PC-9 (cell line): ENCODE results near the gene TTF2.

Experiments used
- EZH2 ChIP-seq: fragments of 200-600 bp; sonication (generic); IDR thresholded peaks from 2 replicates; pipeline ENCODE4 v1.8.0; 2017; ENCODE audit warnings: antibody characterized with exemption, low read depth
- TF ChIP-seq, protein P1 (sequence below): fragments of 200-600 bp; sonication (generic); conservative IDR thresholded peaks from 2 replicates; pipeline ENCODE4 v1.6.1; 2017; ENCODE audit warnings: mixed run types, antibody characterized with exemption, mild to moderate bottlenecking, moderate library complexity

DNA sequence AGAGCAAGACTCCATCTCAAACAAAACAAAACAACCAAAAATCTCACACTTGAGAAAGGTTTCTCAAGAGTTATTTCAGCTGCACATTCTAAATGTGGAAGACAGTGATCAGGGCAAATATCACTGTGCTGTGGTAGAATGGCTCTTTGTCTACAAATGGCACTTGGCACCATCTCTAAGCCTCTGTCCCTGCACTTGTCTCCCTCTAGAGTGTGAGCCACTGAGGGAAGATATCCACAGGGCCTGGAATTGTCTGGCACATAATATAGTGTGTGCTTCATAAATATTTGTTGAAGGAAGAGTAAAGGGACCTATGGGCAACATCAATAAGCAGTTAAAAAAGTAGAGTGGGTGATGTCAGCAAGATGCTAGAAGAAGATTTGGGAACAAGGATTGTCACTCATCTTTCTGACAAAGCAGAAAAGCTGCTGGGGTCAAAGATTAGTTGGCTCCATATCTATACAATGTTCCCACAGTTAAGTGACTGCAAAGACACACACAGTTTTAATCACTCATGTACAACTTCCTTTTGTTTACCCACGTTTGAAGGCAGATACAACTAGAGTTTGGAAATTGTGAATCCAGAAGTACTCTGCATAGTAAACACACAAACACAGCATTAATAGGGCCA, 39.5 kb upstream of the TTF2 start:
- TF ChIP-seq, protein P1, sequence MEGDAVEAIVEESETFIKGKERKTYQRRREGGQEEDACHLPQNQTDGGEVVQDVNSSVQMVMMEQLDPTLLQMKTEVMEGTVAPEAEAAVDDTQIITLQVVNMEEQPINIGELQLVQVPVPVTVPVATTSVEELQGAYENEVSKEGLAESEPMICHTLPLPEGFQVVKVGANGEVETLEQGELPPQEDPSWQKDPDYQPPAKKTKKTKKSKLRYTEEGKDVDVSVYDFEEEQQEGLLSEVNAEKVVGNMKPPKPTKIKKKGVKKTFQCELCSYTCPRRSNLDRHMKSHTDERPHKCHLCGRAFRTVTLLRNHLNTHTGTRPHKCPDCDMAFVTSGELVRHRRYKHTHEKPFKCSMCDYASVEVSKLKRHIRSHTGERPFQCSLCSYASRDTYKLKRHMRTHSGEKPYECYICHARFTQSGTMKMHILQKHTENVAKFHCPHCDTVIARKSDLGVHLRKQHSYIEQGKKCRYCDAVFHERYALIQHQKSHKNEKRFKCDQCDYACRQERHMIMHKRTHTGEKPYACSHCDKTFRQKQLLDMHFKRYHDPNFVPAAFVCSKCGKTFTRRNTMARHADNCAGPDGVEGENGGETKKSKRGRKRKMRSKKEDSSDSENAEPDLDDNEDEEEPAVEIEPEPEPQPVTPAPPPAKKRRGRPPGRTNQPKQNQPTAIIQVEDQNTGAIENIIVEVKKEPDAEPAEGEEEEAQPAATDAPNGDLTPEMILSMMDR, result no peak
- TF ChIP-seq EZH2, result no peak
